Adipocyte (in vitro differentiated cells): ENCODE results near the gene ATP13A4.

ENCODE experiments used
- DNase-seq: peaks from one replicate; pipeline ENCODE4 v3.0.0-alpha.2; 2015; ENCODE audit warnings: low read depth
- H3K27me3 ChIP-seq: replicated peaks from 2 replicates; pipeline ENCODE4 v1.7.0; 2013; ENCODE audit warnings: mild to moderate bottlenecking, low read length, moderate library complexity; ENCODE audit not compliant: control insufficient read depth, insufficient read depth
- H3K36me3 ChIP-seq: 2 replicates; pipeline ENCODE4 v1.7.0; 2013; ENCODE audit warnings: low read length, mild to moderate bottlenecking, moderate library complexity; ENCODE audit not compliant: control insufficient read depth, insufficient read depth, severe bottlenecking
- H3K4me1 ChIP-seq: 2 replicates; pipeline ENCODE4 v1.7.0; 2013; ENCODE audit warnings: mild to moderate bottlenecking, low read length, moderate library complexity; ENCODE audit not compliant: control insufficient read depth, insufficient read depth
- H3K4me3 ChIP-seq: 2 replicates; pipeline ENCODE4 v1.7.0; 2013; ENCODE audit warnings: mild to moderate bottlenecking, low read length, moderate library complexity
- H3K9ac ChIP-seq: 2 replicates; pipeline ENCODE4 v1.7.0; 2013; ENCODE audit warnings: mild to moderate bottlenecking, low read length, moderate library complexity
- H3K9me3 ChIP-seq: 2 replicates; pipeline ENCODE4 v1.7.0; 2013; ENCODE audit warnings: mild to moderate bottlenecking, low read length, moderate library complexity; ENCODE audit not compliant: control insufficient read depth

Gene ATP13A4

GRCh38 chr3:193509103-193509965 is 45.4 kb downstream of the ATP13A4 start:
- H3K4me1 ChIP-seq = no peaks in the 10 kb centered on the region
- H3K4me3 ChIP-seq = no peak overlapping the region
- peaks cover 7% of the 10 kb centered on the region for H3K27me3 ChIP-seq
- DNase-seq = no peak
- H3K9ac ChIP-seq = no peak overlapping the region
- no peaks in the 10 kb centered on the region for H3K36me3 ChIP-seq
- no peaks in the 10 kb centered on the region for H3K9me3 ChIP-seq

GRCh38 chr3:193508108-193508507 is 46.6 kb downstream of the ATP13A4 start:
- Histone ChIP-seq H3K9ac (no peak overlapping the region), H3K36me3 (no peaks in the 10 kb centered on the region), H3K4me1 (no peaks in the 10 kb centered on the region), H3K9me3 (no peaks in the 10 kb centered on the region), H3K4me3 (no peak overlapping the region), H3K27me3 (peaks cover 7% of the 10 kb centered on the region)
- DNase-seq = no peak

- Histone ChIP-seq H3K4me3 (no peak overlapping the region), H3K9ac (no peak overlapping the region), H3K36me3 (no peaks in the 10 kb centered on the region), H3K9me3 (no peaks in the 10 kb centered on the region), H3K4me1 (no peaks in the 10 kb centered on the region), H3K27me3 (peaks cover 7% of the 10 kb centered on the region)
- DNase-seq = no peak
These were observed 47.1 kb downstream of the ATP13A4 start for GRCh38 chr3:193507566-193507965.

- no peak for DNase-seq
- Histone ChIP-seq H3K9ac (no peak overlapping the region), H3K9me3 (no peaks in the 10 kb centered on the region), H3K36me3 (no peaks in the 10 kb centered on the region), H3K27me3 (peaks cover 2% of the 10 kb centered on the region), H3K4me3 (no peak overlapping the region), H3K4me1 (no peaks in the 10 kb centered on the region)
These were observed 47.8 kb downstream of the ATP13A4 start for GRCh38 chr3:193506921-193507320.

- no peak overlapping the region for H3K9ac ChIP-seq
- H3K9me3 ChIP-seq = no peaks in the 10 kb centered on the region
- H3K27me3 ChIP-seq = no peaks in the 10 kb centered on the region
- peaks cover 16% of the 10 kb centered on the region for H3K4me1 ChIP-seq
- no peaks in the 10 kb centered on the region for H3K36me3 ChIP-seq
- no peak overlapping the region for H3K4me3 ChIP-seq
- no peak for DNase-seq
These were observed 51.8 kb downstream of the ATP13A4 start for GRCh38 chr3:193502871-193503270.

- no peak for DNase-seq
- Histone ChIP-seq H3K36me3 (no peaks in the 10 kb centered on the region), H3K9ac (no peak overlapping the region), H3K9me3 (no peaks in the 10 kb centered on the region), H3K27me3 (no peaks in the 10 kb centered on the region), H3K4me3 (peak overlapping the region; percentile 42), H3K4me1 (peaks cover 16% of the 10 kb centered on the region)
These were observed 54.8 kb downstream of the ATP13A4 start for GRCh38 chr3:193499801-193500485.

GRCh38 chr3:193499136-193499770 is 55.4 kb downstream of the ATP13A4 start:
- H3K4me1 ChIP-seq = peaks cover 16% of the 10 kb centered on the region
- H3K27me3 ChIP-seq = no peaks in the 10 kb centered on the region
- H3K9ac ChIP-seq = no peak overlapping the region
- H3K4me3 ChIP-seq = peak overlapping the region; percentile 42
- peak; percentile 34 for DNase-seq
- no peaks in the 10 kb centered on the region for H3K9me3 ChIP-seq
- no peaks in the 10 kb centered on the region for H3K36me3 ChIP-seq

GRCh38 chr3:193498215-193498614 is 56.5 kb downstream of the ATP13A4 start:
- DNase-seq = no peak

GRCh38 chr3:193496658-193497057 is 58.0 kb downstream of the ATP13A4 start:
- no peaks in the 10 kb centered on the region for H3K36me3 ChIP-seq
- H3K9ac ChIP-seq = no peak overlapping the region
- no peak for DNase-seq
- H3K4me3 ChIP-seq = no peak overlapping the region
- no peaks in the 10 kb centered on the region for H3K9me3 ChIP-seq
- peaks cover 16% of the 10 kb centered on the region for H3K4me1 ChIP-seq
- no peaks in the 10 kb centered on the region for H3K27me3 ChIP-seq

More at GRCh38 chr3:193498215-193498614, 56.5 kb downstream of the ATP13A4 start:
- no peak overlapping the region for H3K4me3 ChIP-seq
- H3K27me3 ChIP-seq = no peaks in the 10 kb centered on the region
- peaks cover 16% of the 10 kb centered on the region for H3K4me1 ChIP-seq
- no peak overlapping the region for H3K9ac ChIP-seq
- H3K36me3 ChIP-seq = no peaks in the 10 kb centered on the region
- H3K9me3 ChIP-seq = no peaks in the 10 kb centered on the region

GRCh38 chr3:193491026-193491425 is 63.7 kb downstream of the ATP13A4 start:
- H3K27me3 ChIP-seq = no peaks in the 10 kb centered on the region

GRCh38 chr3:193490580-193490979 is 64.1 kb downstream of the ATP13A4 start:
- Histone ChIP-seq H3K36me3 (no peaks in the 10 kb centered on the region), H3K9ac (no peak overlapping the region), H3K27me3 (no peaks in the 10 kb centered on the region), H3K4me3 (no peak overlapping the region), H3K9me3 (no peaks in the 10 kb centered on the region), H3K4me1 (no peaks in the 10 kb centered on the region)
- DNase-seq = no peak

More at GRCh38 chr3:193491026-193491425, 63.7 kb downstream of the ATP13A4 start:
- Histone ChIP-seq H3K4me1 (no peaks in the 10 kb centered on the region), H3K36me3 (no peaks in the 10 kb centered on the region), H3K9me3 (no peaks in the 10 kb centered on the region), H3K9ac (no peak overlapping the region), H3K4me3 (no peak overlapping the region)
- DNase-seq = no peak
